Activated T-helper 1 cell treated with anti-CD3 and anti-CD28 coated beads, Interleukin-12 subunit alpha, Interleukin-12 subunit beta, Interleukin-2, Interleukin-4 antibody, amounts not matched to agents 30 ng/mL and 10 ng/mL and 1 ng/mL, durations not matched to agents 14 hours and 24 hours and 36 hours (primary cell): ENCODE data around the gene DNAJC2. TPM values are rescaled to one million over a fixed set of nuclear protein-coding genes. Genes with fewer than 3 reads are reported as not detected.
A peak's percentile ranks its signal among the peaks of the same experiment; 100 is the strongest.
"Not testable (repeated sequence)": the region's sequence is repeated elsewhere in the genome, so short reads cannot be mapped to it uniquely, and the experiment has no call there.

Experiments
- DNase-seq: peaks from one replicate; pipeline ENCODE4 v3.0.0; 2021; ENCODE audit warnings: low spot score
- H3K27ac Mint-ChIP-seq: one replicate; pipeline ENCODE4 v1.8.0; 2021; ENCODE audit warnings: mild to moderate bottlenecking, mixed read lengths
- H3K27me3 Mint-ChIP-seq: one replicate; pipeline ENCODE4 v1.8.0; 2022; ENCODE audit warnings: mild to moderate bottlenecking, moderate library complexity, mixed read lengths; ENCODE audit not compliant: insufficient read depth
- H3K36me3 Mint-ChIP-seq: one replicate; pipeline ENCODE4 v1.8.0; 2021; ENCODE audit warnings: low read depth, mixed read lengths
- H3K4me1 Mint-ChIP-seq: one replicate; pipeline ENCODE4 v1.8.0; 2021; ENCODE audit warnings: low read depth, mixed read lengths
- H3K4me3 Mint-ChIP-seq: one replicate; pipeline ENCODE4 v1.8.0; 2021; ENCODE audit warnings: mild to moderate bottlenecking, moderate library complexity, mixed read lengths
- H3K9me3 Mint-ChIP-seq: one replicate; pipeline ENCODE4 v1.8.0; 2021; ENCODE audit warnings: mixed read lengths
- intact Hi-C: fragments of 100-400 bp; cut with micrococcal nuclease; formaldehyde crosslinking; loops from one replicate; pipeline ENCODE4 v1.15.1; 2024
- total RNA-seq: library from RNA; stranded (reverse); gene quantifications from 2 replicates; pipeline ENCODE4 v1.2.3, GENCODE V29; 2022

Gene DNAJC2
- total RNA-seq, 1 donor from 2014 or later: 63.8 TPM

GRCh38 chr7:103279963-103280802, 64.4 kb downstream of the DNAJC2 start:
- H3K27me3 Mint-ChIP-seq, H3K36me3 Mint-ChIP-seq, H3K9me3 Mint-ChIP-seq: not testable (repeated sequence)
- intact Hi-C loops: loop anchor here (1.0 to 2.0 kb wide), 4 partner anchors 17 to 205 kb away; partner anchors contain the start of genes ARMC10, DNAJC2, FBXL13 and NAPEPLD
- Mint-ChIP-seq H3K4me3 (peak overlapping the region; percentile 97), H3K4me1 (peaks cover 27% of the 10 kb centered on the region), H3K27ac (peak overlapping the region; percentile 97)
- DNase-seq: peak; percentile 83

GRCh38 chr7:103279636-103279962, 65.0 kb downstream of the DNAJC2 start:
- H3K36me3 Mint-ChIP-seq, H3K27ac Mint-ChIP-seq: not testable (repeated sequence)

GRCh38 chr7:103278195-103278594, 66.4 kb downstream of the DNAJC2 start:
- intact Hi-C loops: not testable (repeated sequence)

More at GRCh38 chr7:103279636-103279962, 65.0 kb downstream of the DNAJC2 start:
- Mint-ChIP-seq H3K4me3 (peak overlapping the region; percentile 97), H3K4me1 (peaks cover 27% of the 10 kb centered on the region)
- intact Hi-C loops, H3K27me3 Mint-ChIP-seq, H3K9me3 Mint-ChIP-seq: not testable (repeated sequence)
- DNase-seq: peak; percentile 3

GRCh38 chr7:103274867-103275266, 69.7 kb downstream of the DNAJC2 start:
- H3K27ac Mint-ChIP-seq, H3K36me3 Mint-ChIP-seq, H3K4me3 Mint-ChIP-seq, intact Hi-C loops, H3K27me3 Mint-ChIP-seq, H3K9me3 Mint-ChIP-seq, DNase-seq: not testable (repeated sequence)
- H3K4me1 Mint-ChIP-seq: peaks cover 12% of the 10 kb centered on the region

More at GRCh38 chr7:103278195-103278594, 66.4 kb downstream of the DNAJC2 start:
- not testable (repeated sequence) for H3K27me3 Mint-ChIP-seq, H3K4me3 Mint-ChIP-seq, H3K36me3 Mint-ChIP-seq, H3K27ac Mint-ChIP-seq, H3K9me3 Mint-ChIP-seq, DNase-seq
- peaks cover 27% of the 10 kb centered on the region for H3K4me1 Mint-ChIP-seq

- intact Hi-C loops, DNase-seq, H3K4me1 Mint-ChIP-seq: not testable (repeated sequence)
Measured at GRCh38 chr7:103273374-103273773, 71.2 kb downstream of the DNAJC2 start.

GRCh38 chr7:103266229-103266628, 78.3 kb downstream of the DNAJC2 start:
- H3K27me3 Mint-ChIP-seq, H3K27ac Mint-ChIP-seq, H3K9me3 Mint-ChIP-seq, H3K36me3 Mint-ChIP-seq, H3K4me1 Mint-ChIP-seq, intact Hi-C loops, DNase-seq, H3K4me3 Mint-ChIP-seq: not testable (repeated sequence)

More at GRCh38 chr7:103273374-103273773, 71.2 kb downstream of the DNAJC2 start:
- H3K36me3 Mint-ChIP-seq, H3K27ac Mint-ChIP-seq, H3K27me3 Mint-ChIP-seq, H3K9me3 Mint-ChIP-seq, H3K4me3 Mint-ChIP-seq: not testable (repeated sequence)

- H3K4me3 Mint-ChIP-seq, H3K4me1 Mint-ChIP-seq, H3K9me3 Mint-ChIP-seq, DNase-seq, H3K27ac Mint-ChIP-seq, H3K27me3 Mint-ChIP-seq, H3K36me3 Mint-ChIP-seq, intact Hi-C loops: not testable (repeated sequence)
Measured at GRCh38 chr7:103264054-103264453, 80.5 kb downstream of the DNAJC2 start.

Other genes starting within 250 kb of the DNAJC2 start
- gene NAPEPLD, start 195.7 kb downstream of the DNAJC2 start, total RNA-seq: 7.8 and 8.1 TPM in 2 replicates
- 71.5 and 75.5 TPM in 2 replicates for gene PMPCB, start 47.3 kb downstream of the DNAJC2 start, total RNA-seq
- 220 and 225 TPM in 2 replicates for gene PSMC2, start 2.9 kb upstream of the DNAJC2 start, total RNA-seq
- not detected in 2 replicates for gene SLC26A5, start 101.4 kb upstream of the DNAJC2 start, total RNA-seq